HL-60 (cell line): ENCODE data around the gene XAF1.

Experiments used
- CTCF ChIP-seq: IDR thresholded peaks from one replicate; pipeline ENCODE4 v1.5.1; 2011; ENCODE audit warnings: low read length, control low read depth, inconsistent platforms; ENCODE audit not compliant: insufficient read depth
- GABPA ChIP-seq: IDR thresholded peaks from 2 replicates; pipeline ENCODE4 v1.6.1; 2012; ENCODE audit warnings: low read depth
- POLR2AphosphoS5 ChIP-seq: IDR thresholded peaks from 2 replicates; pipeline ENCODE4 v1.6.1; 2012; ENCODE audit warnings: low read depth
- REST ChIP-seq: IDR thresholded peaks from 2 replicates; pipeline ENCODE4 v1.6.1; 2012; ENCODE audit warnings: low read depth; ENCODE audit not compliant: insufficient replicate concordance
- SPI1 ChIP-seq: IDR thresholded peaks from 2 replicates; pipeline ENCODE4 v1.6.1; 2012; ENCODE audit warnings: low read depth, mild to moderate bottlenecking, borderline replicate concordance

- TF ChIP-seq CTCF, result no peak
- TF ChIP-seq REST, result no peak
- no peak for TF ChIP-seq GABPA
- TF ChIP-seq POLR2AphosphoS5, result no peak
- TF ChIP-seq SPI1, result no peak
Observed at GRCh38 chr17:6779411-6779810, 23.6 kb downstream of the XAF1 start.
